IMR-90 (cell line): ENCODE results near the gene GGPS1. TPM values are rescaled to one million over a fixed set of nuclear protein-coding genes. Genes with fewer than 3 reads are reported as not detected.

Experiments
- ATAC-seq: fragments of 200-7000 bp; cut with Tn5 transposase; 2 replicates; pipeline ENCODE4 v1.9.1; 2020; ENCODE audit warnings: low read depth, mild to moderate bottlenecking, moderate library complexity
- BruUV-seq: library from RNA; stranded (reverse); fragments of 400-500 nt; replicated peaks from 2 replicates; lab custom pipeline; 2021; lab: Mats Ljungman, UMichigan
- CTCF ChIA-PET: fragments of 300-600 bp; formaldehyde crosslinking; extraction: SDS; loops from one replicate; lab custom pipeline; 2021; ENCODE audit warnings: antibody characterized with exemption; lab: Yijun Ruan, JAX
- POLR2A ChIA-PET: fragments of 300-600 bp; sonication (Branson Sonifier 250); formaldehyde crosslinking; loops from one replicate; lab custom pipeline; 2022; ENCODE audit warnings: antibody characterized with exemption; ENCODE audit not compliant: unreplicated experiment; lab: Charles Lee
- DNase-seq: peaks from one replicate; pipeline ENCODE4 v3.0.0; 2013
- H2AFZ ChIP-seq: replicated peaks from 2 replicates; pipeline ENCODE3; 2013; ENCODE audit warnings: low read length, mild to moderate bottlenecking; ENCODE audit not compliant: poor library complexity
- H2AK5ac ChIP-seq: 2 replicates; pipeline ENCODE4 v1.6.1; 2013; ENCODE audit warnings: low read depth, low read length, inconsistent platforms
- H2AK9ac ChIP-seq: replicated peaks from 2 replicates; pipeline ENCODE3; 2013; ENCODE audit warnings: mild to moderate bottlenecking, low read depth, low read length, moderate library complexity; ENCODE audit not compliant: poor library complexity
- H2BK120ac ChIP-seq: 2 replicates; pipeline ENCODE4 v1.6.1; 2013; ENCODE audit warnings: low read depth, low read length, inconsistent platforms
- H2BK15ac ChIP-seq: 3 replicates; pipeline ENCODE4 v1.6.1; 2013; ENCODE audit warnings: low read depth, low read length, inconsistent platforms
- H2BK20ac ChIP-seq: 2 replicates; pipeline ENCODE4 v1.6.1; 2013; ENCODE audit warnings: low read depth, mild to moderate bottlenecking, inconsistent platforms, low read length, moderate library complexity
- H2BK5ac ChIP-seq: 2 replicates; pipeline ENCODE4 v1.6.1; 2013; ENCODE audit warnings: mild to moderate bottlenecking, low read depth, low read length, inconsistent platforms; ENCODE audit not compliant: poor library complexity, severe bottlenecking
- H3K14ac ChIP-seq: replicated peaks from 2 replicates; pipeline ENCODE4 v1.6.1; 2013; ENCODE audit warnings: low read depth, low read length, inconsistent platforms
- H3K18ac ChIP-seq: 2 replicates; pipeline ENCODE4 v1.6.1; 2013; ENCODE audit warnings: low read depth, low read length, control low read depth
- H3K23ac ChIP-seq: 2 replicates; pipeline ENCODE4 v1.6.1; 2013; ENCODE audit warnings: low read depth, low read length, inconsistent platforms
- H3K27ac ChIP-seq: 2 replicates; pipeline ENCODE4 v1.5.1; 2013; ENCODE audit warnings: mild to moderate bottlenecking, control low read depth, low read length; ENCODE audit not compliant: insufficient read depth
- H3K27me3 ChIP-seq: 2 replicates; pipeline ENCODE4 v1.6.1; 2013; ENCODE audit warnings: low read length; ENCODE audit not compliant: control insufficient read depth, insufficient read depth
- H3K36me3 ChIP-seq: 2 replicates; pipeline ENCODE4 v1.6.1; 2013; ENCODE audit warnings: low read length, mixed read lengths; ENCODE audit not compliant: control insufficient read depth, insufficient read depth
- H3K4ac ChIP-seq: 2 replicates; pipeline ENCODE4 v1.6.1; 2013; ENCODE audit warnings: low read depth, low read length, inconsistent platforms
- H3K4me1 ChIP-seq: 2 replicates; pipeline ENCODE4 v1.6.1; 2013; ENCODE audit warnings: low read length, mixed read lengths; ENCODE audit not compliant: control insufficient read depth, insufficient read depth
- H3K4me2 ChIP-seq: 2 replicates; pipeline ENCODE4 v1.6.1; 2013; ENCODE audit warnings: low read depth, mild to moderate bottlenecking, control low read depth, low read length, moderate library complexity
- H3K4me3 ChIP-seq: 2 replicates; pipeline ENCODE4 v1.5.1; 2013; ENCODE audit warnings: low read depth, mild to moderate bottlenecking, control low read depth, low read length, moderate library complexity; ENCODE audit not compliant: insufficient read depth
- H3K56ac ChIP-seq: 2 replicates; pipeline ENCODE4 v1.6.1; 2013; ENCODE audit warnings: low read length, inconsistent platforms; ENCODE audit not compliant: insufficient read depth; ENCODE audit errors: extremely low read depth
- H3K79me1 ChIP-seq, 2 experiments: 2 replicates each; pipeline ENCODE4 v1.6.1; 2013; ENCODE audit warnings: low read length in 2 of 2, inconsistent platforms in 1 of 2, low read depth in 1 of 2
- H3K9ac ChIP-seq: 2 replicates; pipeline ENCODE4 v1.6.1; 2013; ENCODE audit warnings: low read depth, low read length, control low read depth
- H3K9me1 ChIP-seq: 2 replicates; pipeline ENCODE4 v1.6.1; 2013; ENCODE audit warnings: low read length, inconsistent platforms; ENCODE audit not compliant: insufficient read depth
- H3K9me3 ChIP-seq: 2 replicates; pipeline ENCODE4 v1.6.1; 2013; ENCODE audit warnings: low read length; ENCODE audit not compliant: control insufficient read depth, insufficient read depth
- H4K20me1 ChIP-seq: 2 replicates; pipeline ENCODE4 v1.6.1; 2013; ENCODE audit warnings: low read length, inconsistent platforms; ENCODE audit not compliant: insufficient read depth
- H4K5ac ChIP-seq: 2 replicates; pipeline ENCODE4 v1.6.1; 2013; ENCODE audit warnings: mild to moderate bottlenecking, low read depth, low read length, control low read depth
- H4K8ac ChIP-seq, 2 experiments: 2 replicates each; pipeline ENCODE4 v1.6.1; 2013; ENCODE audit warnings: low read depth in 2 of 2, low read length in 2 of 2, control low read depth in 1 of 2, inconsistent platforms in 1 of 2
- H4K91ac ChIP-seq: 2 replicates; pipeline ENCODE4 v1.6.1; 2013; ENCODE audit warnings: low read depth, low read length, inconsistent platforms; ENCODE audit not compliant: insufficient read depth
- BHLHE40 ChIP-seq: fragments of 150-350 bp; IDR thresholded peaks from 2 replicates; pipeline ENCODE4 v1.6.1; 2016; ENCODE audit warnings: mild to moderate bottlenecking, low read depth, low read length
- CEBPB ChIP-seq: IDR thresholded peaks from 2 replicates; pipeline ENCODE4 v1.6.1; 2012; ENCODE audit warnings: low read depth, low read length, improper control_type of control experiment
- CHD1 ChIP-seq: IDR thresholded peaks from 2 replicates; pipeline ENCODE4 v1.6.1; 2012; ENCODE audit warnings: low read depth, low read length, improper control_type of control experiment
- FOS ChIP-seq: fragments of 150-350 bp; IDR thresholded peaks from 2 replicates; pipeline ENCODE4 v1.6.1; 2016; ENCODE audit warnings: low read depth, low read length
- MAZ ChIP-seq: IDR thresholded peaks from 2 replicates; pipeline ENCODE4 v1.6.1; 2012; ENCODE audit warnings: low read depth, mild to moderate bottlenecking, low read length, improper control_type of control experiment, moderate library complexity, borderline replicate concordance
- MXI1 ChIP-seq: IDR thresholded peaks from 2 replicates; pipeline ENCODE4 v1.6.1; 2012; ENCODE audit warnings: low read depth, mild to moderate bottlenecking, low read length, moderate library complexity, borderline replicate concordance
- NFE2L2 ChIP-seq: fragments of 150-350 bp; IDR thresholded peaks from 2 replicates; pipeline ENCODE4 v1.6.1; 2016; ENCODE audit warnings: low read depth, mild to moderate bottlenecking, low read length
- POLR2A ChIP-seq: IDR thresholded peaks from 2 replicates; pipeline ENCODE4 v1.6.1; 2012; ENCODE audit warnings: mild to moderate bottlenecking, low read depth, low read length
- RCOR1 ChIP-seq: IDR thresholded peaks from 2 replicates; pipeline ENCODE4 v1.6.1; 2012; ENCODE audit warnings: mild to moderate bottlenecking, low read length, improper control_type of control experiment; ENCODE audit not compliant: insufficient replicate concordance
- RFX5 ChIP-seq: IDR thresholded peaks from 2 replicates; pipeline ENCODE4 v1.8.0; 2012; ENCODE audit warnings: low read depth, mild to moderate bottlenecking, low read length, moderate library complexity
- WGBS, 2 experiments: methylation state at CpG; one replicate each; pipeline versions ENCODE4 v1.1.5 to v1.1.7; 2013; ENCODE audit warnings: missing lambda C conversion rate in 2 of 2; ENCODE audit not compliant: insufficient read length in 1 of 2; ENCODE audit errors: extremely low coverage in 2 of 2; 5-methylcytosine and 5-hydroxymethylcytosine counted together
- dilution Hi-C: fragments of 300-500 bp; cut with HindIII; formaldehyde crosslinking; loops from one replicate; pipeline ENCODE4 v1.14.3; 2018; ENCODE audit warnings: low sequenced_read_pairs; ENCODE audit not compliant: unreplicated experiment
- in situ Hi-C: fragments of 300-500 bp; cut with MboI; formaldehyde crosslinking; loops from 3 replicates; pipeline ENCODE4 v1.14.3; 2019; ENCODE audit warnings: low sequenced_read_pairs, inconsistent platforms, mixed read lengths
- intact Hi-C: fragments of 100-400 bp; cut with micrococcal nuclease; formaldehyde crosslinking; loops from 2 replicates; pipeline ENCODE4 v1.10.0; 2022
- polyA plus RNA-seq, 3 experiments: library from polyadenylated mRNA; depleted of rRNA; stranded (reverse); fragments of >200 nt; gene quantifications; 2 replicates each; pipeline ENCODE4 v1.2.3, GENCODE V29; 2012; ENCODE audit warnings: low replicate concordance in 1 of 3
- total RNA-seq: library from RNA; depleted of rRNA; stranded (reverse); fragments of >200 nt; gene quantifications from 2 replicates; pipeline ENCODE4 v1.2.3, GENCODE V29; 2012
- TF ChIP-seq, protein P1 (sequence below): conservative IDR thresholded peaks from 2 replicates; pipeline ENCODE4 v1.5.1; 2012; ENCODE audit warnings: mild to moderate bottlenecking, low read depth, low read length, improper control_type of control experiment
- TF ChIP-seq, protein P2 (sequence below): fragments of 150-350 bp; IDR thresholded peaks from 2 replicates; pipeline ENCODE4 v1.6.1; 2017; ENCODE audit warnings: mild to moderate bottlenecking, antibody characterized with exemption, low read length, low read depth

The GGPS1 gene
- total and polyA plus RNA-seq, 2 of the 4 experiments (the other 2 are of a cell fraction): 16.4 to 21.5 TPM

DNA sequence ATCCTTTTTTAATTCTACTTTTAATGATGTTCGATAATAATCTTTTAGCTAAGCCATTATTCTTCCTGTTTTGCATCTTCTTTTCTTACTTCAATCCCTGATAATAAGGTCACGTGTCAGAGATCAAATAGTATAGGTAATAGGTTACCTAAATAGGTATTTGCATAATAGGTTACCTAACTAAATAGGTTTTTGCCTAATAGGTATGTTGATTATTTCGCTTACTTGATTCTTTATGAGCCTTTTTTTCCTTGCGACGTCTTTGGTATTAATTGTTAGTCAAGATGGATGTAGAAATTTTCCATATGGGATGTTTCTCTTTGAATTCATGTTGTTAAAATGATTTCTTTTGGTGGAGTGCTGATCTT, 2.5 kb downstream of the GGPS1 start:
- POLR2A ChIA-PET: no interaction called here
- no peak overlapping the region for H4K91ac ChIP-seq
- BruUV-seq: no TSS peak
- H3K4me3 ChIP-seq: no peak overlapping the region
- no peak overlapping the region for H2AK5ac ChIP-seq
- no peaks in the 10 kb centered on the region for H3K27me3 ChIP-seq
- H3K4ac ChIP-seq: no peak overlapping the region
- H3K18ac ChIP-seq: no peak overlapping the region
- H3K36me3 ChIP-seq: peaks cover 5% of the 10 kb centered on the region
- H3K23ac ChIP-seq: no peak overlapping the region
- H3K27ac ChIP-seq: no peak overlapping the region
- dilution Hi-C loops (no loop called here), in situ Hi-C loops (no loop called here), intact Hi-C loops (loop anchor here (1.0 kb wide), 1 partner anchor 78 kb away; no protein-coding TSS in a partner anchor)
- H3K9me3 ChIP-seq: no peaks in the 10 kb centered on the region
- CTCF ChIA-PET: interaction anchor here (0.6 to 0.8 kb wide), 3 partner anchors 130 to 1820 kb away, joined by 3 to 8 read pairs (median 6); no protein-coding TSS in a partner anchor
- no peaks in the 10 kb centered on the region; the same call in 1 of the 2 replicates for H3K4me1 ChIP-seq
- no peak overlapping the region for H2BK120ac ChIP-seq
- no peak overlapping the region for H4K8ac ChIP-seq
- H3K14ac ChIP-seq: no peak overlapping the region
- no peak overlapping the region for H3K56ac ChIP-seq
- H2BK20ac ChIP-seq: no peak overlapping the region
- peaks cover 6 to 38% of the 10 kb centered on the region in 2 experiments for H3K79me1 ChIP-seq
- TF ChIP-seq MXI1: no peak
- TF ChIP-seq BHLHE40: no peak
- TF ChIP-seq RCOR1: no peak
- TF ChIP-seq POLR2A: no peak
- TF ChIP-seq, protein P1, sequence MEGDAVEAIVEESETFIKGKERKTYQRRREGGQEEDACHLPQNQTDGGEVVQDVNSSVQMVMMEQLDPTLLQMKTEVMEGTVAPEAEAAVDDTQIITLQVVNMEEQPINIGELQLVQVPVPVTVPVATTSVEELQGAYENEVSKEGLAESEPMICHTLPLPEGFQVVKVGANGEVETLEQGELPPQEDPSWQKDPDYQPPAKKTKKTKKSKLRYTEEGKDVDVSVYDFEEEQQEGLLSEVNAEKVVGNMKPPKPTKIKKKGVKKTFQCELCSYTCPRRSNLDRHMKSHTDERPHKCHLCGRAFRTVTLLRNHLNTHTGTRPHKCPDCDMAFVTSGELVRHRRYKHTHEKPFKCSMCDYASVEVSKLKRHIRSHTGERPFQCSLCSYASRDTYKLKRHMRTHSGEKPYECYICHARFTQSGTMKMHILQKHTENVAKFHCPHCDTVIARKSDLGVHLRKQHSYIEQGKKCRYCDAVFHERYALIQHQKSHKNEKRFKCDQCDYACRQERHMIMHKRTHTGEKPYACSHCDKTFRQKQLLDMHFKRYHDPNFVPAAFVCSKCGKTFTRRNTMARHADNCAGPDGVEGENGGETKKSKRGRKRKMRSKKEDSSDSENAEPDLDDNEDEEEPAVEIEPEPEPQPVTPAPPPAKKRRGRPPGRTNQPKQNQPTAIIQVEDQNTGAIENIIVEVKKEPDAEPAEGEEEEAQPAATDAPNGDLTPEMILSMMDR: no peak
- TF ChIP-seq RFX5: no peak
- no peak for TF ChIP-seq CHD1
- TF ChIP-seq CEBPB: no peak
- TF ChIP-seq MAZ: no peak
- TF ChIP-seq, protein P2, sequence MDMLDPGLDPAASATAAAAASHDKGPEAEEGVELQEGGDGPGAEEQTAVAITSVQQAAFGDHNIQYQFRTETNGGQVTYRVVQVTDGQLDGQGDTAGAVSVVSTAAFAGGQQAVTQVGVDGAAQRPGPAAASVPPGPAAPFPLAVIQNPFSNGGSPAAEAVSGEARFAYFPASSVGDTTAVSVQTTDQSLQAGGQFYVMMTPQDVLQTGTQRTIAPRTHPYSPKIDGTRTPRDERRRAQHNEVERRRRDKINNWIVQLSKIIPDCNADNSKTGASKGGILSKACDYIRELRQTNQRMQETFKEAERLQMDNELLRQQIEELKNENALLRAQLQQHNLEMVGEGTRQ: no peak
- no peak for TF ChIP-seq NFE2L2
- TF ChIP-seq FOS: no peak
- H3K9ac ChIP-seq: no peak overlapping the region
- H2AK9ac ChIP-seq: no peak overlapping the region
- peaks cover 26% of the 10 kb centered on the region for H4K20me1 ChIP-seq
- WGBS, 2 experiments: no CpG with 5 or more reads among the region's 5 CpGs
- H2BK5ac ChIP-seq: peak overlapping the region; percentile 47
- no peak overlapping the region for H2AFZ ChIP-seq
- no peak overlapping the region for H4K5ac ChIP-seq
- H2BK15ac ChIP-seq: no peak overlapping the region
- H3K9me1 ChIP-seq: no peaks in the 10 kb centered on the region; the same call in 1 of the 2 replicates
- peak overlapping the region; percentile 66 for H3K4me2 ChIP-seq
- no peak for DNase-seq
- ATAC-seq: no peak
